GM19240 (cell line): Measurements from ENCODE around the gene STARD13.

Experiments
- DNase-seq: peaks from one replicate; pipeline ENCODE4 v3.0.0; 2011; ENCODE audit warnings: low spot score; ENCODE audit not compliant: insufficient read length

The STARD13 gene

DNA sequence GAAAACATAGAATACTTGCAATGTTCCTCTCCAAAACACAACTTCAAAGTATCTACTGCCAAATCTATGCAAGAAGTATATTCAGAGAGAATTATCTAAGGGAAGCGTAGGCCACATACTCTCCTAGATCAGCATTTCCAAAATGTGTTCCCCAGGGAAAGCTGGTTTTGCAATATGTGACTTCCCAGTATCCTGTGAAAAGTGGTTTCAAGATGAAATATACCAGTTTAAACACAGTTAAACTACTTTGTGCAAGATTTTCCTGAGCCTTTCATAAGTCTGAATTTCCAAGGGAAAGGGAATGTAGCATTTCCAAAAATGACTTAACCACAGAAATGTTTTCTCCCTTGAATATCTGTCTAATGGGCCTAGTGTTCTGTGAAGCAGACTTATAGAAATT is 7.6 kb downstream of the STARD13 start:
- no peak for DNase-seq

- DNase-seq, result no peak
These were observed 8.4 kb downstream of the STARD13 start for GRCh38 chr13:33277037-33277740.

- DNase-seq, result no peak
These were observed 9.0 kb downstream of the STARD13 start for GRCh38 chr13:33276570-33276969.

- DNase-seq, result no peak
These were observed 9.6 kb downstream of the STARD13 start for GRCh38 chr13:33275916-33276315.

GRCh38 chr13:33274264-33274663 is 11.3 kb downstream of the STARD13 start:
- no peak for DNase-seq

- DNase-seq, result no peak
These were observed 12.9 kb downstream of the STARD13 start for GRCh38 chr13:33272531-33273124.

DNA sequence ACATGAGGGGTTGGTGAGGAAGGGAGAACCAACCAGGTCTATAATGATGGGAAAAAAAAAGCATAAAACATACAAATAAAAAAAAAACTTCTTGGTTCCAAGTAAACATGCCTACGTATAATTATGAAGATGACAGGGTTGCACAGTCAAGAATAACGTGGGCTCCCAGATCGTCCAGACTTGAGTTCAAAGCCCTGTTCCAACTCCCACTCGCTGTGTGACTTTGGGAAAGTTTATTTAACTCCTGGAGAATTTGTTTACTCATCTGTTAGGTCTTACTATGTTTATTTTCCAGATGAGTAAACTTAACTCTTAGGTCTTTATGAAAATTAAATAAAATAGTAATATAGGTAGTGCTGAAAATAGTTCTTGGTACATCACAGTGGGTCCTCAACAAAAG is 13.8 kb downstream of the STARD13 start:
- DNase-seq, result no peak

- DNase-seq, result no peak
These were observed 14.5 kb downstream of the STARD13 start for GRCh38 chr13:33270895-33271538.

- DNase-seq, result no peak
These were observed 19.9 kb downstream of the STARD13 start for GRCh38 chr13:33265607-33266006.

DNA sequence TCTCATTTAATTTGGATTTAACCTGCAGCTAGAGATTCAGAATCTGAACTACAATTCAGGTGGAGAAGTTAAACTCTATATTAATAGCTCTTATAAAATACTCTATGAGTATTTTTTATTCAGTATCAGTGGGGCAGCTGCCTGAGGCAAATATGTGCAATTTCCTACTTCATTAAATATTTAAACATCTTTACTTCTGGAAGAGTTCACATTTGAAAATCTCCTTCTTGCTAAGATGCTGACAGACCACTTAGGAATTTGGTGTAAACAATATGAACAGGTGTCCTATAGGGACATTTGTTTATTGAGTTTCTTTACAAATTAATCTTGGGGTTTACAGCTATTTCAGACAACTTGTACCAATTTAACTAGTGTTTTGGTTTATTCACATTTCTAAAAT is 20.4 kb downstream of the STARD13 start:
- DNase-seq, result no peak

DNA sequence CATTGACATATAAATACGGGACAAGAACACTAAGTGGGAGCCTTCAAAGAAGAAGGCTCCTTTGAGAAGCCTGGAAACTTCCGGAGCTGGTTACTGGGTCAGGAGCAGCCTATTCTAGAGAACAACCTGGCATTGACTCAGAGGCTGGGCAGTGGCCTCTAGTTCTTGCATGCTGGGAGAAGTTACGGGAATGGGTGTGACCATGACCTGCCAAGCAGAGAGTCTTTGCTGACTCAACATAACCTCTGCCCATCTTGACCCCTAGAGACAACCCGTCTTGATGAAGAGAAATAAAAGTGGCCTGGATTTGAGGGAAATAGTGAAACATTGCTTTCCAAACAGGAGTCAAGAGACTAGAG is 21.0 kb downstream of the STARD13 start:
- DNase-seq, result no peak

DNA sequence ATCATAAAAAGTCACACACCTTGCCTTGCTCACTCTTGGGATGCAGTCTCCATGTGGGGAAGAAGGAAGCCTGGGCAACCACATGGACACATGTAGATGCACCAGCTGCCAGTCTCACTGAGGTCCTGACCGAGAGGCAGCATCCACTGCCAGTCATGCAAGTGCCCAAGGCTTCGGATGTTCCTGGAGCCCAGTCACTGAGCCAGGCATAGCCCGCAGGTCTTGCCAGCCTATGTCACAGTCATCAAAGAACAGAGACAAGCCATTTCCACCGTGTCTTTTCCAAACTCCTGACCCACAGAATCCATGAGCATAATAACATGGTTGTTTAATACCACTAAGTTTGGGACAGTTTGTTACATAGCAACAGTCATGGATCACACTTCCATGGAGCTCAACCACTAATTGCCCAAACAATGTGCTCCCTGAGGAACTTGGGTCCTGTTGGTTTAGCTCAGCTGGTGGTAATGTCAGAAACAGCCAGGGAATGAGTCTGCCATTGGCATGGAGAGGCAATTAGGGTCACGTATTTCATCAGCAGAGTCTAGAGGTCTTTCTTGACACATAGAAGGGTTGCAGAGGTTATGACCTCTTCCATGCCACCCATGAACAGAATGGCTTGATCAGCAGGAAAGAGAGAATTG is 21.5 kb downstream of the STARD13 start:
- DNase-seq, result no peak

DNA sequence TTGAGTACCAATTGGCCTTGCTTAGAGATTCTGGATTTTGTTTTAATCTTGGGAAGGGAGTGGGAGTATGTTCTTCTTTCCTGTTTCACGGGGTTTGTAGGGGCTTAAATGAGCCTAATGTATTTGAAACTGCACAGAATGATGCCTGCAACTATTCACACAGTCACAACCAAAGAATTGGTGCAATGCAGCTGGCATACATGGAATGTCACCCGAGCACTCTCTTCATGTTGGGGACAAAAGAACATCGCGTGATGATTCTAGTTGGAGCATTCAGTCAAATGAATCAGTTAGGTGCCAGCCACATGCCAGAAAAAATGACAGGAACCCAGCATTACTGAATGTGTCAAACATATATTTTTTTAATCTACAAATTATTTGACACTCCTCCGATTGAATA is 22.1 kb downstream of the STARD13 start:
- DNase-seq, result no peak

GRCh38 chr13:33262997-33263396 is 22.6 kb downstream of the STARD13 start:
- DNase-seq, result no peak

DNA sequence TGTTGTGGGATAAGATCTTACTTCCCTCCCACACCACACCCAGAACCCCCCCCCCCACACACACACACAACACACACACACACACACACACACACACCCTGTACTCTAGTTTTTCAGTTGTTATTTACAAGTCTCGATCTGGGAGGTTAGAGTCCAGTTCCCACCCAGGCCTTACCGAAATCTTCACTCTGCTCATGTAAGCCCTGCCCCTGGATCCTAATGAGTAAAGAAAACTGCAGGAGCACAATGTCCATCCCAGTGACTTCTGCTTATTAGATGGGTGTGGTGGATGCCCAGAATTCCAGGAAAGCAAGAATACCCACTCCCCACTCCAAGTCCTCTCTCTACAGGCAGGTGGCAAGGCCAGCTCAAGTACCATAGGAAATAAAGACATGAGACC is 23.0 kb downstream of the STARD13 start:
- no peak for DNase-seq

DNA sequence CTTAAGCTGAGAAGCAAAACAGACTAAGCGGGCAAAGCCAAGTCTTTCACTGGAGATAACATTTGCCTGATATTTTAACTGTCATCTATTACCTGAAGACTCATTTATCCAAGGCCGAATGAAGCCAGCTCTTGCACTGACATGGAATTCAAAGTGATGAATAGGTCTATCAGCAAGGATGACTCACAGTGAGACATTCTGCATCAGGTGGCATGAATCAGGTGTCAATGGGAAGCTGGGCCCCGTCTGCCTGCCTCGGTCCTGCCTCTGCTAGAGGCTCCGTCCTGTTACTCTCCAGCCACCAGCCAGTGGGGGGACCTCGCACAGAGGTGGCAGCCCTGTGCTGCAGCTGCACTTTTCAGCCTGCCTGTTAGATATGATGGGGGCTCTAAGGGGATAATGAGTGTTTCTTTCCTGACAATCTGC is 23.5 kb downstream of the STARD13 start:
- no peak for DNase-seq

GRCh38 chr13:33261387-33262061 is 24.0 kb downstream of the STARD13 start:
- DNase-seq, result no peak

DNA sequence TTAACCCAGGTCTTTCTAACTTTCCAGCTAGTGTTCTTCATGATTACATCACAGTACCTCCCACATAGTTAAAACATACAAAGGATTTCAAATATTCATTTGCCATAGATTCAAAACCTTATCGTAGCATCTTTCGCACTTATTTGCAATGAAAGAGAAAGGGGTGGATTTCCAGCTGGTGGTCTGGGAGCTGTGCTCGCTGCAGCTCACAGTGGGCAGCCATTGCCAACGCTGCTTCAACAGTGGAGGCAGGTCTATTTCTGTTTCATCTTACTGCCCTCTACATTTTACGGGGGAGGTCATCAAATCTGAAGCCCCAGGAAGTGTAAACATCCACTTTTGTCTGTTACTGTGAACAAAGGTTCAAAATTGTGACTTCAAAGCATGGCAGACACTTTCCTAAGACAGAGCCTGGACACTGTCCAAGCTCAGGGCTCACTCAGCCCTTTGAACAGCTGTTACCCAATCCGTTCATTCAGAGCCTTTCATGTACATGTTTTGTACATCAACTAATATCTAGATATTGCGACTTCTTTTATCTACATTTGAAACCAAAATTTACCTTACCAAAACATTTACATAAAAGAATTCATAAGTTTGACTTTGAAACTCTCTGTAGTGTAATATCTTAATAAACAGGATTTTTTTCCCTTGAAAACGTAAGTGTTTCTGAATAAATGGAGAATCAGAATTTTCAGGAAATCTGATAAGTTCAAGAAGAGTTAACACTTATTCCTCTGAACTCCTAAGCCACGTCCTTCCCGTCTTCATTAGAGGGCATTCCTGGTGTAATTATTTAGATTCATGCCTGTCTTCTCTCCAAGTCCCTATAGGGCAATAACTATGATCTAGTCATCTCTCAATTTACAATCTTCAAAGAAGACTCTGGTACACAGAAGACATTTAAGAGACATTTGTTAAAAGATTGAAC is 25.1 kb downstream of the STARD13 start:
- no peak for DNase-seq

- no peak for DNase-seq
These were observed 26.3 kb downstream of the STARD13 start for GRCh38 chr13:33259296-33259695.

- DNase-seq, result no peak
These were observed 26.8 kb downstream of the STARD13 start for GRCh38 chr13:33258808-33259193.
